Astrocyte (in vitro differentiated cells and primary cell): ENCODE results near the gene LRMDA. TPM values are rescaled to one million over a fixed set of nuclear protein-coding genes. Genes with fewer than 3 reads are reported as not detected.

Experiments
- DNase-seq: peaks from one replicate; pipeline ENCODE4 v3.0.0-alpha.2; 2010; ENCODE audit warnings: low read depth
- FAIRE-seq: peaks from 2 replicates; lab custom pipeline; 2011; peaks lifted over from hg19 to GRCh38; lab: Jason Lieb, UNC
- H2AFZ ChIP-seq: 2 replicates; pipeline ENCODE4 v1.6.0; 2012; ENCODE audit warnings: low read depth, low read length, inconsistent platforms
- H3K27ac ChIP-seq: 2 replicates; pipeline ENCODE4 v1.5.1; 2011; ENCODE audit warnings: low read depth, low read length, inconsistent platforms
- H3K27me3 ChIP-seq: 2 replicates; pipeline ENCODE4 v1.6.0; 2011; ENCODE audit warnings: low read length, inconsistent platforms; ENCODE audit not compliant: insufficient read depth
- H3K36me3 ChIP-seq: 2 replicates; pipeline ENCODE4 v1.5.1; 2011; ENCODE audit warnings: low read length, inconsistent platforms; ENCODE audit not compliant: insufficient read depth
- H3K4me1 ChIP-seq: 2 replicates; pipeline ENCODE4 v1.5.1; 2011; ENCODE audit warnings: low read length, inconsistent platforms; ENCODE audit not compliant: insufficient read depth
- H3K4me2 ChIP-seq: 2 replicates; pipeline ENCODE4 v1.6.0; 2012; ENCODE audit warnings: low read length, inconsistent platforms
- H3K4me3 ChIP-seq: 2 replicates; pipeline ENCODE4 v1.5.1; 2011; ENCODE audit warnings: low read depth, mild to moderate bottlenecking, low read length, inconsistent platforms; ENCODE audit not compliant: insufficient read depth
- H3K79me2 ChIP-seq: 2 replicates; pipeline ENCODE4 v1.6.0; 2012; ENCODE audit warnings: mild to moderate bottlenecking, low read length, inconsistent platforms; ENCODE audit not compliant: insufficient read depth
- H3K9ac ChIP-seq: 2 replicates; pipeline ENCODE4 v1.6.0; 2012; ENCODE audit warnings: mild to moderate bottlenecking, low read length, inconsistent platforms
- H3K9me3 ChIP-seq: 2 replicates; pipeline ENCODE4 v1.5.1; 2012; ENCODE audit warnings: low read depth, mild to moderate bottlenecking, low read length, inconsistent platforms; ENCODE audit not compliant: insufficient read depth
- H4K20me1 ChIP-seq: 2 replicates; pipeline ENCODE4 v1.6.0; 2012; ENCODE audit warnings: low read length, inconsistent platforms; ENCODE audit not compliant: insufficient read depth
- H3K27ac Mint-ChIP-seq: one replicate; pipeline ENCODE4 v1.8.0; 2021; ENCODE audit warnings: mild to moderate bottlenecking, mixed read lengths; ENCODE audit not compliant: unreplicated experiment
- H3K27me3 Mint-ChIP-seq: one replicate; pipeline ENCODE4 v1.8.0; 2021; ENCODE audit warnings: low read depth, mixed read lengths; ENCODE audit not compliant: unreplicated experiment
- H3K36me3 Mint-ChIP-seq: one replicate; pipeline ENCODE4 v1.8.0; 2021; ENCODE audit warnings: low read depth, mixed read lengths; ENCODE audit not compliant: unreplicated experiment
- H3K4me1 Mint-ChIP-seq: one replicate; pipeline ENCODE4 v1.8.0; 2021; ENCODE audit warnings: low read depth, mixed read lengths; ENCODE audit not compliant: unreplicated experiment
- H3K4me3 Mint-ChIP-seq: one replicate; pipeline ENCODE4 v1.8.0; 2021; ENCODE audit warnings: mild to moderate bottlenecking, moderate library complexity, mixed read lengths; ENCODE audit not compliant: unreplicated experiment
- H3K9me3 Mint-ChIP-seq: one replicate; pipeline ENCODE4 v1.8.0; 2021; ENCODE audit warnings: mild to moderate bottlenecking, mixed read lengths; ENCODE audit not compliant: unreplicated experiment
- EZH2 ChIP-seq: IDR thresholded peaks from 2 replicates; pipeline ENCODE4 v1.6.1; 2012; ENCODE audit warnings: mild to moderate bottlenecking, low read length, inconsistent platforms; ENCODE audit not compliant: insufficient read depth
- total RNA-seq: library from RNA; stranded (reverse); gene quantifications from 2 replicates; pipeline ENCODE4 v1.2.1, GENCODE V29; 2021
- TF ChIP-seq, protein P1 (sequence below): IDR thresholded peaks from 2 replicates; pipeline ENCODE4 v1.5.1; 2011; ENCODE audit warnings: low read depth, mild to moderate bottlenecking, inconsistent platforms, low read length, moderate library complexity; ENCODE audit not compliant: insufficient read depth

Gene LRMDA
- total RNA-seq, 1 donor from 2014 or later: 2.7 TPM

- H2AFZ ChIP-seq: no peak overlapping the region
- H4K20me1 ChIP-seq: no peaks in the 10 kb centered on the region
- Mint-ChIP-seq H3K4me1 (peaks cover 22% of the 10 kb centered on the region), H3K27ac (no peak overlapping the region), H3K27me3 (no peaks in the 10 kb centered on the region), H3K36me3 (no peaks in the 10 kb centered on the region), H3K9me3 (peaks cover 8% of the 10 kb centered on the region), H3K4me3 (no peak overlapping the region)
- no peaks in the 10 kb centered on the region for H3K36me3 ChIP-seq
- H3K9ac ChIP-seq: no peak overlapping the region
- H3K4me3 ChIP-seq: no peak overlapping the region
- DNase-seq: peak; percentile 31
- H3K79me2 ChIP-seq: no peaks in the 10 kb centered on the region
- peaks cover 7% of the 10 kb centered on the region for H3K4me1 ChIP-seq
- TF ChIP-seq EZH2: no peak
- TF ChIP-seq, protein P1, sequence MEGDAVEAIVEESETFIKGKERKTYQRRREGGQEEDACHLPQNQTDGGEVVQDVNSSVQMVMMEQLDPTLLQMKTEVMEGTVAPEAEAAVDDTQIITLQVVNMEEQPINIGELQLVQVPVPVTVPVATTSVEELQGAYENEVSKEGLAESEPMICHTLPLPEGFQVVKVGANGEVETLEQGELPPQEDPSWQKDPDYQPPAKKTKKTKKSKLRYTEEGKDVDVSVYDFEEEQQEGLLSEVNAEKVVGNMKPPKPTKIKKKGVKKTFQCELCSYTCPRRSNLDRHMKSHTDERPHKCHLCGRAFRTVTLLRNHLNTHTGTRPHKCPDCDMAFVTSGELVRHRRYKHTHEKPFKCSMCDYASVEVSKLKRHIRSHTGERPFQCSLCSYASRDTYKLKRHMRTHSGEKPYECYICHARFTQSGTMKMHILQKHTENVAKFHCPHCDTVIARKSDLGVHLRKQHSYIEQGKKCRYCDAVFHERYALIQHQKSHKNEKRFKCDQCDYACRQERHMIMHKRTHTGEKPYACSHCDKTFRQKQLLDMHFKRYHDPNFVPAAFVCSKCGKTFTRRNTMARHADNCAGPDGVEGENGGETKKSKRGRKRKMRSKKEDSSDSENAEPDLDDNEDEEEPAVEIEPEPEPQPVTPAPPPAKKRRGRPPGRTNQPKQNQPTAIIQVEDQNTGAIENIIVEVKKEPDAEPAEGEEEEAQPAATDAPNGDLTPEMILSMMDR: no peak
- FAIRE-seq: no peak
- no peaks in the 10 kb centered on the region for H3K27me3 ChIP-seq
- no peak overlapping the region for H3K27ac ChIP-seq
- no peak overlapping the region for H3K4me2 ChIP-seq
- H3K9me3 ChIP-seq: no peaks in the 10 kb centered on the region
These were observed 657.6 kb downstream of the LRMDA start for GRCh38 chr10:76088980-76089379.

GRCh38 chr10:76089556-76090180, 658.2 kb downstream of the LRMDA start:
- TF ChIP-seq, protein P1: no peak
- no peak for TF ChIP-seq EZH2
- peak overlapping the region; percentile 38 for H3K27ac Mint-ChIP-seq
- DNase-seq (no peak), FAIRE-seq (no peak)
- Histone ChIP-seq H3K9me3 (no peaks in the 10 kb centered on the region), H3K79me2 (no peaks in the 10 kb centered on the region), H2AFZ (no peak overlapping the region), H3K4me2 (no peak overlapping the region), H4K20me1 (no peaks in the 10 kb centered on the region), H3K27me3 (no peaks in the 10 kb centered on the region), H3K9ac (no peak overlapping the region), H3K4me1 (peaks cover 7% of the 10 kb centered on the region), H3K27ac (no peak overlapping the region), H3K4me3 (no peak overlapping the region), H3K36me3 (no peaks in the 10 kb centered on the region)
- H3K4me3 Mint-ChIP-seq: no peak overlapping the region
- H3K36me3 Mint-ChIP-seq: no peaks in the 10 kb centered on the region
- peaks cover 22% of the 10 kb centered on the region for H3K4me1 Mint-ChIP-seq
- H3K27me3 Mint-ChIP-seq: no peaks in the 10 kb centered on the region
- H3K9me3 Mint-ChIP-seq: peaks cover 8% of the 10 kb centered on the region

DNA sequence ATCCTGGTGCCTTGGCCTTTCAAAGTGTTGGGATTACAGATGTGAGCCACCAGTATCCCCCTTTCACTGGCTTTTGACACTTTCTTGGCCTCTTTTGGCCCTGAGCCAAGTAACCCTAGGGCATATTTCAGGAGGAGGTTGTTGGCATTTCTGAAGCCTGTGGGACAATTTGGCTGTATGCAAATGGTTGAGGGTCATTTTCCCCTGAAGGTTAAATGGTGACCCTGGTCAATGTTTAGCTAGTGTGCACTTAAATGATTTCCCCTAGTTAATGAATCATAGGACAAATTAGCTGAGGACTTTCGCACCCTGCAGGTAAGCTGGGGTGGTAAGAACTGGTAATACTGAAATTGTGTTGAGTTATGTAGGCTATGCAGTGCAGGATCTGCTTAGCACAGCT, 660.5 kb downstream of the LRMDA start:
- H3K27me3 Mint-ChIP-seq: no peaks in the 10 kb centered on the region
- FAIRE-seq (no peak), DNase-seq (no peak)
- H3K9me3 Mint-ChIP-seq: peaks cover 3% of the 10 kb centered on the region
- H2AFZ ChIP-seq: no peak overlapping the region
- H3K27ac ChIP-seq: no peak overlapping the region
- TF ChIP-seq, protein P1: no peak
- TF ChIP-seq EZH2: no peak
- no peaks in the 10 kb centered on the region for H3K36me3 ChIP-seq
- H3K4me3 Mint-ChIP-seq: no peak overlapping the region
- H3K27me3 ChIP-seq: no peaks in the 10 kb centered on the region
- H3K4me1 ChIP-seq: no peaks in the 10 kb centered on the region
- H4K20me1 ChIP-seq: no peaks in the 10 kb centered on the region
- no peaks in the 10 kb centered on the region for H3K9me3 ChIP-seq
- H3K36me3 Mint-ChIP-seq: no peaks in the 10 kb centered on the region
- H3K4me2 ChIP-seq: no peak overlapping the region
- H3K79me2 ChIP-seq: no peaks in the 10 kb centered on the region
- peaks cover 13% of the 10 kb centered on the region for H3K4me1 Mint-ChIP-seq
- H3K27ac Mint-ChIP-seq: no peak overlapping the region
- H3K4me3 ChIP-seq: no peak overlapping the region
- no peak overlapping the region for H3K9ac ChIP-seq
